ENCODE data around the gene HSD3B2.

DNA sequence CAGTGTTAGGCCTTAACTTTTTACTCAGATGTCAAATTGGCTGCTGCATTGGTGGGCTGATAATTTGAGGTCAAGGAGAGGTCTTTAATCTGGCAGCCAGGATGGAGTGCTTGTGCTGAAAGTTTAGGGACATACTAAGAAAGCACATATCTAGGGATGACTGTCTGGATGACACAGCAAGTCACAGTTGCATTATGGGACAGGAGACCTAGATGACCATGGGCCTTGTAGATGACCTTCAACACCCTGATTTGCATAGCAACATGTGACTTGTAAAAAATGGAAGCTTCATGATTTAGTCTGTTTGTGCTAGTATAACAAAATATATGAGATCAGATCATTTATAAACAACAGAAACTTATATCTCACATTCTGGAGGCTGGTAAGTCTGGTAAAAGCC is 18.0 kb upstream of the HSD3B2 start:
- TF ChIP-seq CTCF (IDR thresholded peaks at IDR 0.05), result no peak
- TF ChIP-seq POLR2A (IDR thresholded peaks at IDR 0.05), result no peak
